HG02678 (cell line): ENCODE results near the gene GLRA1.

Experiments used
- ATAC-seq: cut with Tn5 transposase; IDR thresholded peaks from one replicate; pipeline ENCODE4 v1.9.1; 2021; ENCODE audit warnings: mild to moderate bottlenecking, moderate library complexity; ENCODE audit not compliant: unreplicated experiment

Gene GLRA1

GRCh38 chr5:151779531-151780125 is 145.0 kb downstream of the GLRA1 start:
- ATAC-seq: no peak

- ATAC-seq: no peak
These were observed 149.5 kb downstream of the GLRA1 start for GRCh38 chr5:151775025-151775606.

- ATAC-seq: no peak
These were observed 150.7 kb downstream of the GLRA1 start for GRCh38 chr5:151773951-151774350.

GRCh38 chr5:151772846-151773561 is 151.6 kb downstream of the GLRA1 start:
- no peak for ATAC-seq
